CD4-positive, alpha-beta T cell treated with Interleukin-10 for 1 hour (primary cell): Measurements from ENCODE around the gene CROCC2.

ENCODE experiments used
- DNase-seq: peaks from one replicate; pipeline ENCODE4 v3.0.0-alpha.2; 2020

CROCC2 gene

GRCh38 chr2:240947176-240947575, 41.0 kb downstream of the CROCC2 start:
- DNase-seq: no peak

GRCh38 chr2:240947607-240948006, 41.5 kb downstream of the CROCC2 start:
- no peak for DNase-seq

- no peak for DNase-seq
Measured at GRCh38 chr2:240948086-240948485, 42.0 kb downstream of the CROCC2 start.

GRCh38 chr2:240948905-240949790, 43.0 kb downstream of the CROCC2 start:
- no peak for DNase-seq

- no peak for DNase-seq
Measured at GRCh38 chr2:240949791-240950705, 43.9 kb downstream of the CROCC2 start.

GRCh38 chr2:240951045-240951594, 45.0 kb downstream of the CROCC2 start:
- DNase-seq: no peak

GRCh38 chr2:240952496-240953246, 46.5 kb downstream of the CROCC2 start:
- DNase-seq: no peak

- DNase-seq: no peak
Measured at GRCh38 chr2:240953426-240954410, 47.6 kb downstream of the CROCC2 start.

GRCh38 chr2:240954436-240955305, 48.5 kb downstream of the CROCC2 start:
- no peak for DNase-seq

GRCh38 chr2:240955306-240956170, 49.4 kb downstream of the CROCC2 start:
- no peak for DNase-seq

GRCh38 chr2:240956171-240956934, 50.2 kb downstream of the CROCC2 start:
- no peak for DNase-seq

- no peak for DNase-seq
Measured at GRCh38 chr2:240956935-240957655, 51.0 kb downstream of the CROCC2 start.

- DNase-seq: no peak
Measured at GRCh38 chr2:240957656-240958365, 51.7 kb downstream of the CROCC2 start.

GRCh38 chr2:240958366-240959213, 52.5 kb downstream of the CROCC2 start:
- DNase-seq: no peak

- no peak for DNase-seq
Measured at GRCh38 chr2:240959214-240959940, 53.2 kb downstream of the CROCC2 start.
